GM19455 (cell line): Measurements from ENCODE around the gene PIGW.
"Not testable (repeated sequence)": the region's sequence is repeated elsewhere in the genome, so short reads cannot be mapped to it uniquely, and the experiment has no call there.

Experiments used
- ATAC-seq: cut with Tn5 transposase; IDR thresholded peaks from one replicate; pipeline ENCODE4 v1.9.1; 2021; ENCODE audit not compliant: unreplicated experiment

Gene PIGW

DNA sequence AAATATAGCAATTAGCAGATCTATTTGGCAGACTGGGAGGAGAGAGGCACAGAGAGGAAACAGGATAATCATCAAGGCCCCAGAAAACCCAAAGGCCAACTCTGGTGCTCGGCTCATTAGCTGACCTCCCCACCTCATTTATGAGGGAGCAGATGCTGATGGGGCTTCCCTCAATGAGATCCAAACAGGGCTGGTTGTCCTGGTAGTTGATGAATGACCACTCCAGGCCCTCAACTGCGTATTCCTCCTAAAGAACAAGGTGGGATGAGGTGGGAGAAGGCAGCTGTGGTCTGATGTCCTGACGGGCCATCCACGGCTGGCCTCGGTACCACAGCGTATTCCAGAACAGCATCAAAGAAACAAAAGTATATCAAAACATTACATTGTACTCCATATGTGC is 27.5 kb upstream of the PIGW start:
- no peak for ATAC-seq

DNA sequence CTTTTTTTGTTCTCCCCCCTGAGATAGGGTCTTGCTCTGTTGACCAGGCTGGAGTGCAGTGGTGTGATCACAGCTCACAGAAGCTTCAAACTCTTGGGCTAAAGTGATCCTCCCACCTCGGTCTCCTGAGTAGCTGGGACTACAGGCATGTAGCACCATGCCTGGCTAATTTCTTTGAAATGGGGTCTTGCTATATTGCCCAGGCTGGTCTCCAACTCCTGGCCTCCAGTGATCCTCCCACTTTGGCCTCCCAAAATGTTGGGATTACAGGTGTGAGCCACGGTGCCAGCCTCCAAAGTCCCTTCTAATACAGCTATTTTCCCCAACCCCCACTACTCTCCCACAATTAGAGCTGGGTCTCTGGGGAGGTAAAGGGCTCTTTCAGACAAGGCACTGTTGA is 26.3 kb upstream of the PIGW start:
- ATAC-seq: not testable (repeated sequence)

DNA sequence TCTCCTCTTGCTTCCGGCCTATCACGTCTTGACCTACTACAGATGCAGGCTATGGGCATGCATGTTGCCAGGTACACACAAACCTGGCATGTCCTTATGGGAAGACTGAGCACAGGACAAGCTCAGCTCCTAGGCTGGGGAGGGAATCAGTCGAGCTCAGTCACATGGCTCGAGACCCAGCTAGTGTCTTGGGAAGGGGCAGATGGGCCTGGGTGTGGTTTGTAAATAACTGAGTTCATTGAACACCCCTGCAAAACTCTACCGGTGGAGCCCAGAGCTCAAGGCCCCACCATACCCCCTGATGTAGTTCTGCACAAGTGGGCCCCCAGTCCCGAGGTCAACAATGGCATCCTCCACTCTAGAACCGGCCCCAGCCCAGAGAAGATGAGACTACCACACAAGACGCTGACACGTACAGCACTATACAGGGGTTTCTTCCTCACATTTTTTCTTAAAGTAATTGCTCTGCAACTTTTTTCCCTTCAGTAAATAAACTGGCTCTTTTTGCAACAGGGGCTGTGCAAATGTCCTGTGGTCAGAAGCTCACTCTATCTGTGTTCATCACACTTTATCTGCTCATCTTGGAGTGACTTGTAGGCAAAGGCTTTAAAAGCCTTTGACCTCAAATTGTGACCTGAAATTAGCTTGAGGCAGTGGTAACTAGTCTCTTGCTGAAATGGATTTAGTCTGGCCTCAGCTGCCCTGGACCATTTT is 25.4 kb upstream of the PIGW start:
- ATAC-seq: no peak

DNA sequence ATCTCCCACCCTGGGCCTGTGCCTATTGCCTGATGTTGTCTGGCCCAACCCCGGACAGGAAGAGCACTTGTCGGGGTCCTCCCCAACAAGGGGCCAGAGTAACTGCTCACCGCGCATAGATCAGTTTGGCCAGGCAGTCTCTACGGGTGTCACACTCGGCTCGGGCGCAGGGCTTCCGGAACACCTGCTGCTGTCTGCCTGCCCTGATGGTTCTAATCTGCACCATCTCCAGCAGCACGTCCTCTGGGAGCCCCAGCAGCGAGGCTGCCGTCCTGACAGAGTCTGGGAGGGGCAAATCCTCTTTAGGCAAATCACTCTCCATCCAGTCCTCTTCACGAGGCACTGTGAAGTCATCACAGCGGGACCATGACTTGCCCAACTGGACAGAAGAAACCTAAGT is 24.2 kb upstream of the PIGW start:
- no peak for ATAC-seq

DNA sequence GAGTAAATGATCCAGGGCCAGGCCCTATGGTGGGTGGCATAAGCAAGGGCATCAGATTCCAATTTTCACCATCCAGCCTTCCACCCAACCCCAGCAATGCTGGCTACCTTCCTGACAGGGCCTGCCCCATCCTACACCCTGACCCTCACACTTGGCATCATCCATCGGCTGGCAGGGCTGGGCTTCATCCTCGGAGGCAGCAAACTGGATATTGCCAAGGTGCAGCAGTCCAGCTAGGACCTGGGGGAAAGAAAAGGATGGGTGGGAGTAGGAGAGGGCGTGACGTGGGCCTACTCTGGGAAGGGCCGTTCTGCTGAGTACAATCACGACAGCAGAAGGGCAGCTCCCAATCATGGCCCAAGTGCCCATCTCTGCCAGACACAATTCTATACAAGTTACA is 23.6 kb upstream of the PIGW start:
- ATAC-seq: no peak

DNA sequence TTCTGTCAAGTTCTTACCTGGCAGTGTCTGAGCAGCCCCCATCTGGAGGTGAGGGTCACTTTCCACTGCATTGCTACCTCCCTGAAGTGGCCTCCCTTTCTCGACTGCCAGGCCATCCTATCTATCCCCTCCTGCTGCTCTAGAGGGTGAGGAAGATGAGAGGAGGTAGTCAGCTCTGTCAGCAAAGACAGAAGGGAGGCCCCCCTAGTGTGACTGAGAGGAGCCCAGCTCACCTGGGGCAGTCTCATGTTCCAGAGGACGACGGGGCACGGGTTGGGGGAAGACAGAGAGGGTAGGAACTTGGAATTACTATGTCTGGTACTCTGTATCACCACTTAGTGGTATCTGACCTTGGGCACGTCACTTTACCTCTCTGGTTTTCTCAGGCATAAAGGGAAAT is 22.1 kb upstream of the PIGW start:
- ATAC-seq: no peak

DNA sequence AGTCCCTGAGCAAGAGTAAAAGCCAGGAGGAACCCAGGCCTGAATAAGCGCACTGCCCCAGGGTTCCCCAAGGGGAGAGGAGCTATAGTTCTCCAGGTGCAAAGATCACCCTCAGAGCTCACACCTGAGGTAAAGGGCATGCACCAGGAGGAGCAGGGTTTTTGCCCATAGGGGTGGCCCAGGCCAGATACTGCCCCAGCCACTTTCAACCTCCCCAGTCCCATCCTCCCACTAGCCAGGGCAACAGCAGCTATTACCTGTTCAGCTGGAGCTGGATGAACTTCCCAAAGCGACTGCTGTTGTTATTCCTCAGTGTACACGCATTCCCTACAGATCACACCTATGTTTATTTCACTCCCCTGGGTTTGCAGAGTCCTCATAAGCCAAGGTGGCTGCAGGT is 19.9 kb upstream of the PIGW start:
- ATAC-seq: no peak

DNA sequence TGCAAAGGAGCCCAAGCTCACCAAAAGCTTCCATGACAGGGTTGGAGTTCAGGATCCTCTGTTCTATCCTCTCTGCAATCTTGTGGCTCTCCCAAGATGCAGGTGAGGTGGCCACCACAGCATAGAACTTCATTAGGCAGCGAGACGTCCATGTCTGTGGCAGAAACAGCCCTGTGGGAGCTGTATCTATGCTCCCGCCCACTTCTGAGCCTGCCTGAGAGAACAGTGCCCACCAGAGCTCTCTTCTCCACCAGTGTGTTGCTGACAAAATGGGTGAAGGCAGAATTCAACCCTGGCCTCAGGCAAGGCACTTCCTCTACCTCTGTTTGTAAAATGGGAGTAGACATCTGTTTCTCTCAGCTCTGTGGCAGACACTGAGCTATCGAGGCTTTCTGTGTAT is 18.9 kb upstream of the PIGW start:
- no peak for ATAC-seq

DNA sequence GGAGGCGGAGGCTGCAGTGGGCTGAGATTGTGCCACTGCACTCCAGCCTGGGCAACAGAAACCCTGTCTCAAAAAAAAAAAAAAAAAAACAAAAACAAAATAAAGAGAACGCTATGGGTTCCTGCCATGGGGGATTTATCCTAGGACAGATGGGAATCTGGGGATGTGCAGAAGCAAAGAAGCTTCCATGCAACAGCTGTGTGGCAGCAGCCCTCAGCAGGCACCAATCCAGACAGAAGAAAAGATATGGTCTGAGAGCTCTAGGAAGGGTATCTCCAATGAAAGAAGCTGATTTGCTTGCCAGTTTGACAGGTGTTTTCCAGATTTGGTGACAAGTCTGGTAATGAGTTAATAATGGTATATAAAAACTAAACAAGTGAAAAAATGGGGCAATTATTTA is 11.7 kb upstream of the PIGW start:
- ATAC-seq: no peak

DNA sequence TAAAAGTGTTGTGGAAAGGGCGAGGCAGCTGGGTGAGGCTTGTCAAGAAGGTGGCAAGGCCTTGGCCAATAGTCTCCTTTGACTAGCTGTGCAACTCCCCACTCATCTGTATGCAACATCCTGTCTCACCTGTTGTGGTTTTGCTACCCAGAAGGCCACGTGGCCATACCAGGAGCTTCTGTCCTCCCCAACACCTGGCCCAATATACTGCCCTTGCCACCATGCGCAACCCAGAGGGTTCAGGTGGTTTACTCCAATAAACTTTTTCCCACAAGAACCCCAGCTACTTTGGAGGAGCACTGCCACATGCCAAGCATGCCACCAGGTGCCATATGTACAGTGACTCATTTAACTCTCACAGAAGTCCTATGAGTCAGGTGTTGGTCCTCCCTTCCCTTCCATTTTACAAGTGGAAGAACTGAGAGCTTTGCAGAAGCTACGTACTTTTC is 10.3 kb upstream of the PIGW start:
- no peak for ATAC-seq

DNA sequence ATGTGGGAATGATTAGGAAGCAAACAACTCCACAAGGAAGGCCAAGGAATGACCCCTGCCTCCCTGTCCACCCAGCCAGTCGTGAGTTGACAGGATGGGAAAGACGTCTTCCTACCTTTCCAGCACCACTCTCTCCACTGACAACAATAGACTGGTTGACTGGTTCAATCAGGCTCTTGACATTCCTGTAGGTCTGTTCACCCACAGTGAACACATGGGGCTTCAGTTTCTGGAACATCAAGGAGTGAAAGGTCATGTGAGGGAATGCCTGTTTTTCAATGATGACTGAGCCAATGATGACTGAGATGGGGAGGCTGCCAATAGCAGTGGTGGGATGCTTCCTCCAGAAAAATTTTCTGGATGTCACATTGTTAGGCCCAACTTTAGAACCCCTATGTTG is 9.7 kb upstream of the PIGW start:
- no peak for ATAC-seq

DNA sequence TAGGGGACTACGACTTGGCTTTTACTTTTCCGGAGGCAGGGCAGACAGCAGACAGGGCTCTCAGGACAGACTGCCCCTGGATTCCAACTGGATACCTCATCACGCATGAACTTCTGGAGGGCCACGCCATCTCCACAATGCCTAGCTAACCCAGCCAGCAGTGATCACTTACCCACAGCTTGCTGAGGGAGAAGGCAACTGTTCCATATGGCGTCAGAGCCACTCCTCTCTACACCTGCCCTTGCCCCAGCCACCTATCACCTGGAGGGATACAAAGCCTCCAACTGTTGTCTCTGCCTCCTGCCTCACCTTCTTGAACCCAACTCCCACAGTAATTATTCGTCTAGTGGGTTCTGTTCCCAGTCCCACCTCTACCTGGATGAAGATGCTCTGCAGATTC is 8.9 kb upstream of the PIGW start:
- ATAC-seq: no peak

DNA sequence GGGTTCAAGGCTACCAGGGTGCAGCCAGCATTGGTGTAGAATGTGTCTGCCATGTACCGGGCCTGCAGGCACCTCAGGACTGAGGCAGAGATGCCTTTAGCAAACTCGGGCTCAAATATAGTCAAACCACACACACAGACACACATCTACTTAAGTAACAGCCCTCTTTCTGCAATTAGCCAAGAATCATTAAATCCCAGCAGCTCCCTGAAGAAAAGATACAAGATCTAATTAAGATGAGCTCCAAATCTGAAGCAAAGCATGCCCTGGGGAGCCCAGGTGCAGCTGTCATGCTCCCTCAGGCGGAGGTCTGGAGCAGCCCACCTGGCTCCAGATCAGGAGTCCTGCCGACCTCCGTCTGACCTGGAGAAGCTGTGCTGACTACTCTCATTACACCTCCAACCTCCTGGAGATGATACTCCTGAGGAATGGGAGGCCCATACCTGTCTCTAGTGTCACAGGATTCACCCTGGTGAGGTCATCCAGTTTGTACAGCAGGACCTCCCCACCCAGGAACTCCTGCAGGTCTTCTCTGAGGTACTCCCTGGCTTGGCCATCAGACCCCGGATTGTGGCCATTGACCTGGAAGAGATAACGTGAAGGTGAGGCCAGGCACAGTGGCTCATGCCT is 7.1 kb upstream of the PIGW start:
- no peak for ATAC-seq

DNA sequence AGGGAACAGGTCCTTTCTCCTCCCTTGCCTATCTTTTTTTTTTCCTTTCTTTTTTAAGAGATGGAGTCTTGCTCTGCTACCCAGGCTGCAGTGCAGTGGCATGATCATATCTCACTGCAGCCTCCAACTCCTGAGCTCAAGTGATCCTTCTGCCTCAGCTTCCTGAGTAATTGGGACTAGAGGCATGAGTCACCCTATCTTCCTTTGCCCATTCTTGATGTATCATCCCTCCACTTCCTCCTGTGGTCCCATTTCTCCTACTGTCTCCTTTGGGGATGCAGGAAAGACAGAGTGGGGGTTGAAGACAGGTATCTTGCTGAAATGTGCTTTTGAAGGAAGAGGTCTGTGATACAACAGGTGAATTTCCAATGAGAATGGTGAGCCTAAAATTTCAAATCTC is 5.7 kb upstream of the PIGW start:
- no peak for ATAC-seq

DNA sequence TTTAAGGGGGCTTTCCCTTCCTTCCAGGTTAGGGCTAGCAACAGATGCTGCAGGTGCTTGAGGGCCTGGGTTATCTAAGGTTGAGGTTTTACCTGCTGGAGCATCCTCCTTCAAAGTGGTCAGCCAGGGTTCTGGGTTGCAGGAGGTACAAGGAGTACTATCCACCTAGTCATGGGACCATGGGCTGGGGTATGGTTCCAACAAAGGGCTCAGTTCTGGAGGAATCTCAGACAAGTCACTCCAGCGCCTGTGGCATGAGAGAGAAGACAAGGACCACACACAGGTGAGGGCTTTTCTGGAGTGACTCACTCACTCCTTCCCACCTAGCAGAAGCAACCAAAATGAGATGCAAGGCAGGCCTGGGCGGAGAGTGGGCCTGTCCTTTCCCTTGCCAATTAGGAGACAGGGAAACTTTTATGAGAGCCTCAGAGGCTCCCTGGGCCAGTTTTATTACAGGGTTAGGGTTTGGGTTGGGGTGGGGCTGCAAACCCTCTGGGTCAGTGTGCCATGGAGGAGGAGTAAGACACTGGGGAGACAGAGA is 2.3 kb upstream of the PIGW start:
- ATAC-seq: no peak

DNA sequence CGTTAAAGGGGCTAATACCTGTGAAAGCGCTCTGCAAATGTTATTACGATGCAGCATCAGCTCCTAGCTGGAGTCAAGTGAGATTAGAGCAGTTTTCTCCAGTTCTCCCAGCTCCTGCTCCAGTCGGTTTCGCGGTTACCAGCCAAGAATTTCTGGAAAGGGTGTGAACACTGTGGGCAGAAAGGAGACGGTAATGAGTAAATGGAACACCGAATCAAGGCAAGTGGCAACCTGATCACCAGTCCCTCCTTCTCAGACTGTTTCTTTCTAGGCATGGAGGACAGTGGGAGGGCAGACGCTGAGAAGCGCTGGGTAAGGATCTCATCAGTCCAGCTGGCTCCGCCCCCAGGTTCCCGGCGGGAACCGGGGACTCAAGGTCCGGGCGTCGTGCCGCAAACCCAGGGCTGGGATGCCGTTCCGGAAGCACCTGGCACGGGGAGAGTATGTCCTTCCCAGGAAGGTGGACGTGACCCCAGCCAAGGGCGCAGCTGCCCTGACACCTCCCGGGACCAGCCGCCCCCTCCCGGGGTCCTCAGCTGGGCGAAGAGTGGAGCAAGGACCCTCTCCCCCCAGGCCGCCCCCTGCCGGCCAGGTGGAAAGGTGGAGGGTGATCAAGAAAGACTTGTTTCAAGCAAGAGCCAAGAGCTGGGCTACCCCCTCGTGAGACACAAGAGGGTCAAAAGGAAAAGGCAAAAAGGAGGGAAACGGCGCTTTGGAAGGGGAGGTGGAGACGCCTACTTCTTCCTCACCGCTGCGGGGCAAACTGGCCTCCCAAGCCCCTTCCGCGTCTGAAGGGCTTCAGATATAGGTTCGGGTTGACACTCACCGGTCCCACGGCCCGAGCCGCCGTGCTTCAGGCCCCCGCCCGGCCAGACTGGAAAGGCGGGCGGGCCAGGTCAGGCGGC is 600 bp upstream of the PIGW start:
- peak; percentile 28 for ATAC-seq

DNA sequence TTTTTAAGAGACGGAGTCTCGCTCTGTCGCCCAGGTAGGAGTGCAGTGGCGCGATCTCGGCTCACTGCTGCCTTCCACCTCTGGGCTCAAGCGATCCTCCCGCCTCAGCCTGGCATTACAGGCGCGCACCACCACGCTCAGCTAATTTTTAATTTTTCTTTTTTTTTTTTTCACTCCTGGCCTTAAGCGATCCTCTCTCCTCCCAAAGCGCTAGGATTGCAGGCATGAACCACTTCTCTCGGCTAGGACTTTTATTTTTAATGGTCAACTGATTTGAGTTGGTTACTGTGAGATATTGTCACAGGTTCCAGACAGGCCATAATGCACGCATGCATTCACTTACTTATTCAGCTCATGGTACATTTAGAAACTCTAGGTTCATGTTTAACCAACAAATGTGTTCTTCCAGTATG is 888 bp downstream of the PIGW start:
- ATAC-seq: peak; percentile 32

DNA sequence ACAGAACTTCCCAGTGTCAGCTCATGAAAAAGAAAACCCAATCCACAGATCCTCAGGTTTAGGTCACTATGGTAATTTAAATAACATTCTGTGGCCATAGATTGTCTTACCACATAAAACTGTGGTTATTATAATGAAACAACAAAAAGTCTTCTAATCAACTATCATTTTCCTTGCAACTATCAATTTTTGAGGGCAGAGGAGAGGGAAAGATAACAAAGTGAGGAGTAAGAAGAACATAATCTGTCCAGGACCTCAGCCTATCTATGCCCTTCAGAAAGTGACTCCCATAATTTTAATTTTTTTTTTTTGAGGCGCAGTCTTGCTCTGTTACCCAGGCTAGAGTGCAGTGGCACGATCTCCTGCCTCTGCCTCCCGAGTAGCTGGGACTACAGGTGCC is 5.9 kb downstream of the PIGW start:
- ATAC-seq: no peak

DNA sequence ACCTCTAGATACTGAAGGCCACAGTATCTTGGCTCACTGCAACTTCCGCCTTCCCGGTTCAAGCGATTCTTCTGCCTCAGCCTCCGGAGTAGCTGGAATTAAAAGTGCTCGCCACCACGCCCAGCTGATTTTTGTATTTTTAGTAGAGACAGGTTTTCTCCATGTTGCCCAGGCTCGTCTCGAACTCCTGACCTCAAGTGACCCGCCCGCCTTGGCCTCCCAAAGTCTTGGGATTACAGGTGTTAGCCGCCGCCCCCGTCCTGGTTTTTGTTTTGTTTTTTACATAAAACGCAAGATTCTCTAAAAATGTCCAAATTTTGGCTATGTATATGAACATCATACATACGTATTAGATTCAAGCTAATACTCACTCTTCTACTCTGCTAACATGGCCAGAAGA is 8.0 kb downstream of the PIGW start:
- no peak for ATAC-seq

DNA sequence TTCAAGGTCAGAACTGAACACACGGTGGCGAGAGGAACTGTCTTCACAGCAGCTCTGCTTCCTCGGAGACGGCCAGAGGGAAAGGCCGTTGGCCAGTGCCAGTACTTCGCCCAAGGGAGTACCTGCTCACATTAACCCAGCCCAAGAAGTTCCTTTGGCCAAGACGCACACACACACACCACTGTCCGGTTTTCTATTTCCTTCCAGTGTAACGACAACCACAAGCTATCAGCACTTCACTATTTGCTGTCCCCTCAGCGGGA is 9.2 kb downstream of the PIGW start:
- ATAC-seq: no peak

DNA sequence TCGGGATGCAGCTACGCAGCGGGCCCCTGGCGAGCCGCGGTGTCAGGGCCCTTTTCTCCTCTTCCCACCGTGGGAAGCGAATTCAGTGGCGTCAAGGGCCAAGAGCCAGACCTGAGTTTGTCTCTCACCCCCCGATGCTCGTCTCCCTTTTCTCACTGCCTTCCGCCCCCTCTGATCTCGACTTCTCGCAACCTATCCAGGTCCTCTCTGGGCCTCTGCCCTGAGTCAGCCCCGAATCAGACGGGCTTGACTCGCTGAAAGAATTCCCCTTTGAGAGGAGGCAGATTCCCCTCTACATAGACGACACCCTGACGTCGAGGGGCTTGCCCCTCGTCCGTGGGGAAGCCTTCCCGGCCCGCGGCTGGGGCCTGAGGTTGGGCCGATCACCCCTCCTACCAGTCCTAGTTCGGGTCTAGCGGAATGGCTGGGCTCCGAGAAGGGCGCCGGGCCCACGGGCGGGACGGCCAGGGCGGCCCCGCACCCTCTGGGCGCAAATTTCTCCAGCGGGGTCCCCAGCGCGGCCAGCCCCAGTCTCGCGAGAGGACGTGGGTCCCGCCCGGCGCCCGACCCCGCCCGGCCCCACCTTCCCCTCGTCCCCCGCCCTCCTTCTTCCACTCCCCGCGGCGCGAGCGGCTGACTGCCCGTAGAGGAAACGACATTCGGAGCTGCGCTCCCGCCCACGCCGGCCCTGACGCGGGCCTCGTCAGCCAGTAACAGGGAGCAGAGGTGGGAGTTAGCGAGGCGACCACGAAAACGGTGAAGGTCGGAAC is 9.7 kb downstream of the PIGW start, which contains the start of gene GGNBP2:
GGNBP2 (plus strand) TSS at position 613 of the 770 bp plus-strand sequence. CDS start 806 bp downstream, outside the sequence.
- peak; percentile 55 for ATAC-seq
